IPS DF 4.7 (cell line): ENCODE measurements around the gene LGI2.

Source experiments
- DNase-seq: peaks from one replicate; pipeline ENCODE4 v3.0.0-alpha.2; 2013; ENCODE audit warnings: low spot score; ENCODE audit errors: extremely low read depth

LGI2 gene

DNA sequence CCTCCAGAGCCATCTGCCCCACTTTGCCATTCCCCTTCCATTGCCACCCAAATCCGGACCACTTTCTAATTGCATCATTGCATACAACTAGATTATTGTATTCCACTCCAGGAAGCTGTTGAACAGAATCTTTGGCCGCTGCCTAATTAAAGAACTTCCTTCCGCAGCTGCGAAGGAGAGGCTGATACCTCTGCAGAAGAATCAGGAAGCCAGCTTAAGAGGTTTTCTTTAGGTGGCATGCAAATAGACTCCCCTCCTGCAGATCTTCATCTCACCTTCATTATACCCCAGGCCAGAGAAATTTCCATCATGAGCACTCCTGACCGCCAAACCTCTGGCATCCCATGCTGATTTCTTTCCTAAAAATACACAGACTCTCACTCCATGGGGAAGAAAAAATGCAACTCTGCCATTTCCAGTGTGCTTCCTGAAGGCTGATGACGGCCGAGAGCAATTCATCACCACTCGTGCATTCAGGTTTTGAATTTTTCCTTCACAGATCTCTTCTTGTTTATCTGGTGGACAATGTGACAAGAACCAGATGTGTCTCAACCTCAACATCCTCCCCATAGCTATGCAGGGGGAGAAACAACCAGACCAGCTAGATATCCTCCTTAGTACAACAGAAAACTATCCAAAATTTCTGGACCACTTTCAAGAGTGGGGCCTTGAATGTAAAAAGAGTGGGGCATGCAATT, 31.2 kb downstream of the LGI2 start:
- no peak for DNase-seq

DNA sequence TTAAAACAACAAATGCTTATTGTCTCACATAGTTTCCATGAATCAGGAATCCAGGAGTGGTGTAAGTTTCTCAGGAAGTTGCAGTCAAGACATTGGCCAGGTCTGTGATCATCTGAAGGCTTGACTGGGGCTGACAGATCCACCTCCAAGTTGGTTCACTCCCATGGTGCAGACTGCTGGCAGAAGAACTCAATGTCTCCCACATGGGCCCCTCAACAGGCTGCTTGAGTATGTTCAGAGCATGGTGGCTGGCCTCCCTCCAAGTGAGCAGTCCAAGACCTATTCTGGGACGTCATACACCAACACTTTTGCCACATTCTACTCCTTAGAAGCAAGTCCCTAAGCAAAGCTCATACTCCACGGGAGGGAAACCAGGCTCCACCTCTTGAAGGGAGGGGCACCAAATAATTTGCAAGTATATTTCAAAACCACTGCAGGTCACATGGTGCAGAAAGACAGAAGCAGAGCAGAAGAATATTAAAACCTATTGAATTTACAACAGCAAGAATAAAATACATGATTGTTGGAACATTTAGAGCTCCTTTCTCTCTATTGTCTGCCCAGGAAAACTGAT, 35.3 kb downstream of the LGI2 start:
- DNase-seq, result no peak

DNA sequence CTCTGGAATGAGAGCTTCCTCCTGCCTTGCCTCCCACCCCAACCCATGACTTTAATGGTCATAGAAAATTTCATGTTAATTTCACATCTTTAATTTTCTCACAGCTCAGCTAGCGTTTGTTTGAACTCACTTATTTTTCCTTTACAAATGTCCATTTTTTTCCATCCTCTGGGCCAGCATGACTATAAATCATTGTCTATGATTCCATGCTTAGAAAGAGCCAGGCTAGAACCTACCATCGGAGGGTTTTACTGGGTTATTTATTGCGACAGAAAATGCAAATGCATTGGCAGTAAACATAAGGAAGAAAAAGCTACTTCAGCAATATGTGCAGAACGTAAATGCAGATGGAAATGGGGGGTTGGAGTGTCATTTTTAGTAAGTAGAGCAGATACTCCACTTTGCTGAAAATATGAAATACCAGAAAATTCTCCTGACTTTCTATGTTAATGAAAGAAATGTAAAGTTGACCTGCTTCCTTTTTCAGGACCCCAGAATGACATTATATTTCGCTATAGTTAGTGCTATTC, 37.1 kb downstream of the LGI2 start:
- DNase-seq, result no peak

DNA sequence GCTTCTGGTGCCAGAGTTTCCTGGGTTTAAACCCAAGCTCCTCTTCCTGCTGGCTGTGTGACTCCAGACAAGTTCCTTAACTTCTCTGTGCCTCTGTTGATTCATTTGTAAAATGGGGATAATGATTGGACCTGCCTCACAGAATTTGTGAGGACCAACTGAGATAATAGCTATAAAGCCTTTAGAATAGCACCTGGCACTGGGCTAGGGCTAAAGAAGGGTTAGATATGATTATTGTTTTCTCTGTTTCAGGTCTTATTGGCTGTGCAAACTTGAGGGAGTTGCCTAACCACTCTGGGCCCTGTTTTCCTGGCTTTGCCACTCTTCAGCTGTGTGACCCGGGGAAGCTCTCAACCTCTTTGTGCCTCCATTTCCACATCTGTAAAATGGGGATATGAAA, 37.8 kb downstream of the LGI2 start:
- DNase-seq, result no peak

DNA sequence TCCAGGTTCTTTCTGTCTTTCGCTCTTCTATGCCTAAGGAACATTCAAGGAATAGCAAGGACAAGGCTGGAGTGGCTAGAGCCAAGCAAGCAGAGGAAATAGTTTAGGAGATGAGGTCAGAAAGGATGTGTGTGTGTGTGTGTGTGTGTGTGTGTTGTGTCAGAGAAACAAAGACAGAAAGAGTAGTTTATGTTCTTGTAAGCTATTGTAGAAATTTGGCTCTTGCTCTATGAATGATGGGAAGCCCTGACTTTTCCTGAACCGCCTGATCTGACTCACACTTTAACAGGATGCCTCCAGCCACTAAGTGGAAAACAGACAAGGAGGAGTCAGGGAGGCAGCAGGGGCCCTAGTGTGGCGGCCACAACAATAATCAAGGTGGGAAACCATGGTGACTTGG, 39.7 kb downstream of the LGI2 start:
- no peak for DNase-seq

DNA sequence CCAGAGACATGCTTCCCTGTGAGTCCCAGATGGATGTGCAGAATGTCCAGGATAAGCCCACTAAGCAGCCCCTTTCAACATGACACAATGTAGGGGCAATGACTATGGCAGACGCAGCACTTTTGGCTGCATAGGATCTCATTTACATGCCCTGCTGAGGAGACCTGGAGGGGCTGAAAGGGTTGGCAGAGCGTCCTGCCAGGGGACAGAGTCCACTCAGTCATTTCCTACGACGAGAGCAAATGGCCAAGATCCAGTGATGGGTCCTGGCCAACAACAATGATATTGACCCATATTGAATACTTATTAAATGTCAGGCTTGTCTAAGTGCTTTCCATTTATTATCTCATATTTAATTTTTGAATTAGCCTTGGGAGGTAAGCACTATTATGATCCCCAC, 41.4 kb downstream of the LGI2 start:
- no peak for DNase-seq

DNA sequence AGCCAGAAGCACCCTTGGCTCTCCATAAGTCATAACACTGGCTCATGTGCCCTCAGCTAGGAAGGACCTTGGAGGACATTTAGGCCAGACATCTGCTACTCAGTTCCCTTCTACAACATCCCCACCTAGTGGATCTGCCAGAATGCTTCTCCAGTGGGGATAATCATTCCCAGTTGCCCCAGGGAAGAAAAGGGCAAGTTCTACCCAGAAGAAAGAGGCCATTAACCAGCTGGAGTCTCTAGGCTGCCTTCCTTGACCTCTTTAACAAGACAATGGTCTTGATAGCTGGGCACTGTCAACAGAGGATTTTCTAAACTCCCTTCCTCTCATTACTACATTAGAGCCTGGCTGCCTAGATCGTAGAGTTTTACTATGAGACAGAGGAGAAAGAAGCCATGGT, 42.0 kb downstream of the LGI2 start:
- DNase-seq, result peak; percentile 85

DNA sequence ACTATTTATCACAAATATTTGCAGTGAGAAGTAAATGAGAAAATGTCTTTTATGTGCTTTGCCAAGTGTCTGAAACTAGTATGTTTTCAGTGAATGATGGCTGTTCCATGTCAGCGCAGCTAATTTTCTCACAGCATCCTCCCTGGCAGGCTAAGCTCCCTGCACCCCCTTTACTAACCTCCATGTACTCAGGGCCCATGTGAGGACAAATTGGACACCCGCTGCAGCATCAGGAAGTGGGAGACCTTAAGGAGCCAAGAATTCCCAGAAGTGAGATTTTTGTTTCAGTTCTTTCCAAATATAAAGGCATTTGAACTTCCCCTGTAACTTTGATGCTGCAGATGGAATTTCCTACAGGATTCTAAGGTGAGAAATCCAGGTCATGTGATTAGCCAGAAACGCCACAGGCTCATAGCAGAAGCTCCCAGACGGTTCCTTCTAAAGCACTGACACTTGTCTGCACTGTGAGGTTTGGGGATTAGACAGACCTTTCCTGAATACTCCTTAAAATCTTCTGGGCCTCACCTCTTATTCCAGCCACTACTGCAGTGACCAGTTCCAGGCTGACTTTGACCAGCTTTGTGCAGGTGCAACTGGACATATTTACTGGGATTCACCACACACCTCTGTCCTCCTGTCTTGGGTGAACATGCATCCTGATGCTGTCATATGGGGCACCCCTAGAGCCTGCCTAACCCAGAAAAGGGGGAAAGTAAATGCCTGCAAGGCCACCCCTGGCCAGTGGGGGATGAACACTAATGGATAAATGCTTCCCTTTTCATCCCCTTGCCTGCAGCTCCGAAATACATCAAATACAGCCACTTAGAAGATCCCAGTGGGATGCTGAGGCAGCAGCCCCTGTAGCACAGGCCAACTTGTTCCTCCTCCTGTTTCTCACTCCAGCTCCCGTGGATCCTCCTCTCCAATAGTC, 45.9 kb downstream of the LGI2 start:
- no peak for DNase-seq

DNA sequence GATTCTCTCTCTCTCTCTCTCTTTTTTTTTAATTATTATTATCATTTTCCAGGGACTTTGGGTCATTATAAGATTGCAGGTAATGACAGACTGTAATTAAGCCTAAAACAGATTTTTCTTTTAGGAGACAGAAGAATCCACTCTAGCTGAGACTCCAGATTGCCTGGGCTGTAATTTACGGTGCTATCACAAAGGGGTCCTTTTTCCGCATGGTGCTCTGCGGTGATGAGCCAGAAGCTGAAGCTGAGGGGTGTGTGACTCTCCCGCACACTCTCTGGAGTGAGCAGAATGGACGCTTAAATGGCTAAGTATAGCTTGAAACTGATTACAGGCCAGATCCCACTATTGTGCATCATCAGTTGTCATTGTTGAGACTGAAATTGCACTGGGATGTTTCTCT, 50.0 kb downstream of the LGI2 start:
- DNase-seq, result no peak

DNA sequence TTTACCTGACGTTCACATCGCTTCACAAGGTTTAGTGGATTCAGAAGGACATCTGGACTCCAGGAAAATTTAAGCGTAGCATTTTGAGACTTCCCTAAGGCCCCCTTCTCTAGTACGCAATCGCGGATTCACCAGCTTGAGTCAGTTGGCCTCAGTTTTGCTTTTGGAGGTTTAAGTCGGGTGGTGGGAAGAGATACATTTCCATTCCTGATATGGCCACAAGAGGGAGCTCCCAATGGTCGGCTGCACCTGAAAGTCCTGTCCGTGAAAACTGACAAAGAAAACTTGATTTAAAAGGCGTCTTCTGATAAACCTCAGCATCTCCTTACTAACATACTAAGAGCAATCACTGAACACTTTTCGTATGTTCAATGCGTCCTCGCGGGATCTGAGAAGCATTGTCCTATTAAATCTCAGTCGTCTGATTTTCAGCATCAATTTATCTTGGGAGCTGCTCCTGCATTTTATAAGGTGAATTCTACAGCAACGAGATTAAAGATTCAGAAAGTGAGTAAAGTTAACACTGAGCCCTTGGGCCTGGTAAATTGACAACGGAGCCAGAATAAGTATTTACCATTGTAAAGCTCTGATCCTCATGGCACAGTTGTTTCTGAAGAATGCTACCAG, 50.6 kb downstream of the LGI2 start:
- peak; percentile 44 for DNase-seq

DNA sequence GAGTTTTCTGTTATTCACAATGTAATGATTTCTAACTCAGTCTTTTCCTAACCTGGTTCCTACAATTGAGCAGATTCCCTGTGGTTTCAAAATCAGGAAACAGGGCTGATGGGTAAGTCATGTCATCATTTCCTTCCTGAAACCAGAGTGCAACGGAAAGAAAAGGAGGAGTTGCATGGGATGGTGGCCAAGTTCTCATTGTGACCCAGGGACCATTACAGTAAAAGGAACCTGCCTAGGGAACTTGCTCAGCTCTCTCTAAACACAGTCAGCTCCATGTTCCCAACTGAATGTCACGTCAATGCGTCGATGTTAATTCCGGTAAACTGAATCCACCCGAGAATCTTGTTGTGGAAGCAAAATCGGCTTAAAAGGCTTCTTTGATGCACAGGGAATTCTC, 51.2 kb downstream of the LGI2 start:
- DNase-seq, result no peak

DNA sequence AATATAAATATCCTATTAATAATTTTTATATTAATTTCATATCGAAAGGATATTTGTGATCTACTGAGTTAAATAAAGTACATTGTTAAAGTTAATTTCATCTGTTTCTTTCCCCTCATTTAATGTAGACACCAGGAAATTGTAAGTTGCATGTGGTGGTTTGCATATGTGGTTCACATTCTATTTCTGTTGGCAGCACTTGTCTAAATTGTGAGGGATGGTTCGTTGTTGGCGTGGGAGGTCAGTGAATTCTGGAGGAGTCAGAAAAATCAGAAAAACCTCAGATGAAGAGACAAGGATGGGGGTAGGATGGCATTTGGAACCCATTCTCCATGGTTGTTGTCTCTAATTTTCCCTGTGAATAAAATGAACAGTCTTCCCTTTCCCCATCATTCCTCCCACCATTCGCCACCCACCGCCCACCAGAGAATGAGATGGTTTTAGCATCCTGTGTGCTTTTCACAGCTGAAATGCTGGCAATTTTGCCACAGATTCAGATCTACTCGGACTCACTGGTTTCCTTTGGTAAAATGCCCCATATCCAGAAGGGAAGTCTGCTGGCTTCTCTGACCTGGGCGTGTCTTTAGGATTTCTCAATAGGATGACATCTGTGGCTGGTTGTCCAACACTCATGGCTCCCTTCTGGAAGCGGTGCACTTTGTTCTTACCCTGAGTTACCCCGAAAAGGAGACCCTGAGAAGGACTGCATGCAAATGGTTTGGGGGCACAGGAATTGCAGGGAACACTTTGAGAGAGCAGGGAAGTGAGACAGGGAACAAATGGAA, 52.3 kb downstream of the LGI2 start:
- no peak for DNase-seq

DNA sequence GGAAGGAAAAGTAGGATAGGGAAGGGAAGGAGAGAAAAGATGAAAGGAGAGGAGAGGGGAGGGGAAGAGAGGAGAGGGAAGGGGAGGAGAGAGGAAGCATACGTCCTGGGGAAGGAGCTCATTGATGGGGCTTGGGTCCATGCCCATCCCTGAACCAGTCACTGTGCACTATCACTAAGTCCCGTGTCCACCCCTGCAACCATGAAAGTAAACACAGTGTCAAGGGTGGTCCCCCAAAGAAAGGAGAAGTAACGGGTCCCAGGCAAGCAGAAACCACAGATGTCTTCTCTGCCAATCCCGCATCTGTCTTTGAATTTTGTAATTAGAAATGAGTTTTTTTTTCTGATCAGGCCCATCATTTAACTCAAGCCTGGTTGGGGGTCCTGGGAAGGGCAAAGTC, 55.2 kb downstream of the LGI2 start:
- no peak for DNase-seq

DNA sequence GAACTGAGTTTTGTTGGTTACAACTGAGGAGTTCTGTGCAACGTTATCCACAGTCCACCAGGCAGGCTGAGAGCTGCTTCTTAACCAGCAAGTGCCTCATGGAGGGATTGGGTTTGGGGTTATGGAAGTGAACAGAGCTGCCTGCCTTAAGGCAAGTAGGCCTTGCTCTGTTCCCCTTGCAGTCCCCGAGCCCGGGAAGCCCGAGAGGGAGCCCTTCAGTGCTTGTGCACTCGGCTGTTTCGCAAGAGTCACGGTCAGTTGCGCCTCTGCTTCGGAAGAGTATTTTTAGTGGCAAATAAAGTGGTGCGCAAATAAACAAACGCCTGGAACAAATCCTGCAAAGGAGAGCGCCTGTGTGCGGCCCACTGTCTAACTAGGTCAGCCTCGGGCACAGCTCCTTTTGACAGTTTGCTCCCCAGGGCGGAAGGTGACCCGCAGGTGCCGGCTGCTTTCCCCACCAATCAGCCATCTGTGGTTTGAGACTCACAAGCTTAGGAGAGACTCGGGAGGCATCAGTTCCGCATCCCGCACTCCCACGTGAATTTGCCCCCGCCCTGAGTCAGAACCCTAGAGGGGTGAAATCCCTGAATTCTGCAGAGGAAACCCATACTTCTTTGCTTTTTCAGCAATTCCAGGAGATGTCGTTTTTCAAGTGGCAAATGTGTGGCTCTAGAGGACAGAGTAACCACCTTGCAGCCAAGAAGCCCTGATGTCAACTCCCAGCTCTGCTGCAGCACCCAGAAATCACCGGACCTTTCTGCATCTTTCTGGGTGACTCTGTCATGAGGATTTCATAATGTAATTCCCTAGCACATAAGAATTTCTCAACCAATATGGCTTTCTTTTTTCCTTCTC, 56.8 kb downstream of the LGI2 start:
- DNase-seq, result no peak

DNA sequence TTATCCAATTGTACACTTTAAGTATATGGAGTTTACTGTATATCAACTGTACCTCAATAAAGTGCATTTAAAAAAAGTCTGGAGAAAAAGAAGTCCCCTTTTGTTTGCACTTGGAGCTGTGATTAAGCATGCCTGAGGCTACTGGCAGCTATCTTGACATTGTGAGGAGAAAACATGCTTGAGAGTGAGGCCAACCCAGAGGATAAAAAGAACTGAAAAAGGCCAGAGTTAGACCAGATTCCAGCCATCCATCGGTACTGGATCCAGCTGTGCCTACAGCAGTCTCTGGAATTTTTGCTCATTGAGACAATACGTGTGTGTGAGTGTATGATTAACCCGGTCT, 57.4 kb downstream of the LGI2 start:
- DNase-seq, result no peak

DNA sequence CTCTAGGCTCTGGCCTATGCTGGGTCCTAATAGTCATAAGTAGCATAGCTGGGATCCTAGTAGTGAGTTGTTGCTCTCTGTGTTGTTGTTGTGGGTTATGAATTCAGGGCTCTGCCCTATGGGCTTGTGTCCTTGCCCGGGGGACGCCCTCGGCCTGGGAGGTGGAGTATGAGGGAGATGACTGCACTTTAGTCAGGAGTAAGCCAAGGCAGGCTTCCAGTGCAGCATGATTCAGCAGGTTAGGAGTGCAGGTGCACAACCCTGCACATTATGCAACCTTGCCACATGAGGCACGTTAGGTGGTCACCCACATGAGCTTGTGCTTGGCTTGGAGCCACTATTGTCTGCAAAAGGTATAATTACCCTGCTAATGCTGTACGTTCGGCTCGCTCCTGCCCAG, 59.6 kb downstream of the LGI2 start:
- no peak for DNase-seq

DNA sequence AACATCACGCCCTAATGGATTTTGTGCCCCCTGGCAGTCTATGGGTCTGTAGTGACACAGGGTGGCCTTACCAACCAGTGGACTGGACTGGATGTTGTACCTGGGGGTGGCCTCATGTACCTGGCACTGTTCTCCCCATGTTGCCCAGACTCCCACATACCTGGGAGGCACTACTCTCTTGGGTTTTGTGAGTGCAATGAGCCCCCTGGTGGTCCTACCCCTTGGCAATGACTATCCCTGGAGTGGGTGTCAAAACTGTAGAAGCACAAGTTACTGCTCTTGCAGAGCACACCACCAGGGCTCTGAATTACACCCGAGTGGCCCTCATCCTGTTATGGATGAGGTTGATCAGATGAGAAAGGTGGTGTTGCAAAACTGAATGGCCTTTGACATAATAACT, 60.1 kb downstream of the LGI2 start:
- DNase-seq, result no peak

DNA sequence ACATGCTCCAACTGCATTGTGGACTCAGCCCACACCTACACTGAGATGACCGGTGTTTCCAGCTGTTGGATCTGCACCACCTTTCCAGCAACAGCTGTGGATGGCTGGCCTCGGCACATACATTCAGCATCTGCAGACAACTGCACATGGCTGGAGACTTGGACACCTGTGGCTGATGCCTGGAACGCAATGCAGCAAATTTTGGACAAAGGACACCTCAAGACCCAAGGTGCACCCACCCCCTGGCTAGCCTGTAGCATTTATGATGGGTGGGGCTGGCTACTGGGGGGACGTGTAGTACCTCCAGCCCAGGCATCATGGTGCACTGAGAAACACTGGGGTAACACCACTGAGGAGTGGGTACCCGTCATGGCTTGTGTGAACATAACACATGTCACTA, 60.6 kb downstream of the LGI2 start:
- DNase-seq, result no peak

DNA sequence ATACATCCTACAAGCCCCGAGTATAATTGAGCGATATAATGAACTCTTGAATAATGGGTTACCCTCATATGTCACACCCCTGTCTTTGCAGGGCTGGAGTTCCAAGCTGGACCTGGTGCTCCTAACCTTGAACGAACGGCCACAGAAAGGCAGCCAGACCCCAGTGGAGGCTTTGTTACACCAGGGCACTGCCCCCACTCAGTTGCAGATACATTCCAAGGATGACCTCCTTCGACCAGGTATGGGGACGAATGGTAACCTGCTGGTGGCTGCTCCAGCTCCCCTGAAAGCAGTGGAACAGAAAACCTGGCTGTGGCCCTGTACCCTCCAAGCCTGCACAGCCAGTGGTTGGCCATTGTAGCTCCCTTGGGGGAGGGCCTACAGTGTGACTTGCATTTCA, 61.3 kb downstream of the LGI2 start:
- DNase-seq, result no peak

DNA sequence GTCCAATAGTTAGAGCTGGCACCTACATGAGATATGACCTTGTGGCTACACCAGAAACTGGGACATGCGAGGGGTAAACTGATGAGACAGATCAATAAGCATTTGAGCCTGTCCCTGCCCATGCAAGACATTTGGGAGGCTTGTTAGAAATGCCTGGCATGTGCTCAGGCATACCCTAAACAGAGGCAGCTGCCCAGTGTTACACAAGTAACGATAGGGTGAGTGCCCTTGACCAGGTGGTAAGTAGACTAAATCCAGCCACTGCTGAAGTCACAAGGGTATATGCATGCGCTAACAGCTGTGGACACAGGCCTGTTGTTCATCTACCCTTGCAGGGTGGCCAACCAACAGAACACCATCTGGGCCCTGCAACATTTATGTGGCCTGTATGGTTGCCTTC, 61.8 kb downstream of the LGI2 start:
- no peak for DNase-seq
